ENCODE results near the gene APH1B. TPM values are rescaled to one million over a fixed set of nuclear protein-coding genes. Genes with fewer than 3 reads are reported as not detected.

APH1B gene
- total and polyA plus RNA-seq, 4 donors: 2.0 to 10.6 (median 4.6) TPM

DNA sequence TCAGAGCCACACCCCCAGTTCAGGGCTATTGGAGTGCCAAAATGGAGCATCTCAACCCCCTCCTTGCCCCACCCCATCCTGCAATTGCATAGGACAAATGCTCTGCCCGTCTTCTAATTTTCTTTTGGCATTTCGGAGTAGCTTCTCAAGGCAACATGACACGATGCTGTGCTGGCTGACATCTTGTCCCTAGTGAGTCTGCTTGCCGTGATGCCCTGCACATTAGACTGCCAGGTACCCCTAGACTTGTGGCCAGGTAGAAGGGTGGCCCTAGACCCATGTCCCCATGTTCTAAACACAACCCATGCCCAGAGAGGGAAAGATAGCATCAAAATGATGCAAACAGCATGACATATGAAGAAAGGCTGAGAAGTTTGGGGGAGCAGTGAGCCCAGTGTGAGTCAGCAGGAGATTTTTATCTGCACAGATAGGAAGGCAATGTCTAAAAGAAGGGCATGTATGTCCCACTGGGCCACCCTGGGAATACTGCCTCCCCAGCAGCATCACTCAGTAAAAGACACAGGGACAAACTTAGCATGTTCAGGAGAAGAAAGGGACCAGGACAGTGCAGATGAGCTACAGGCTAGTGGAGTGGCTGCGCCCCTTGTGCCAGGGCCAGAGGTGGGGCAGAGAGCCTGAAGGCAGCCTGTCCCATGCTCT lies 67.5 kb downstream of the APH1B start:
- Histone ChIP-seq H3K4me1 (ENCODE audit: control insufficient read depth in 4 of 4, insufficient read depth in 4 of 4, low read length in 3 of 4) (peaks cover 0 to 12% (median 7%) of the 10 kb centered on the region in 4 donors), H3K4me3 (ENCODE audit: low read depth in 1 of 3, low read length in 3 of 3) (no peak overlapping the region), H3K27ac (ENCODE audit: low read depth in 1 of 2, low read length in 2 of 2) (no peak overlapping the region), H3K27me3 (ENCODE audit: control insufficient read depth in 4 of 4, insufficient read depth in 4 of 4, low read length in 3 of 4) (no peaks in the 10 kb centered on the region), H3K9me3 (ENCODE audit: control insufficient read depth in 4 of 4, low read length in 3 of 4) (no peaks in the 10 kb centered on the region), H3K9ac (ENCODE audit: low read depth in 1 of 2, low read length in 2 of 2) (no peak overlapping the region), H3K36me3 (ENCODE audit: control insufficient read depth in 4 of 4, insufficient read depth in 3 of 4, low read depth in 1 of 4, low read length in 3 of 4) (no peaks in the 10 kb centered on the region)
- 95% methylated on average over 5 of the region's 5 CpGs for WGBS
- TF ChIP-seq TAF1 (conservative IDR thresholded peaks at IDR 0.05): no peak
- no peak for DNase-seq (ENCODE audit: low spot score)

GRCh38 chr15:63345391-63345752 lies 68.0 kb downstream of the APH1B start:
- Histone ChIP-seq H3K9me3 (ENCODE audit: control insufficient read depth in 4 of 4, low read length in 3 of 4) (no peaks in the 10 kb centered on the region), H3K27me3 (ENCODE audit: control insufficient read depth in 4 of 4, insufficient read depth in 4 of 4, low read length in 3 of 4) (no peaks in the 10 kb centered on the region), H3K9ac (ENCODE audit: low read depth in 1 of 2, low read length in 2 of 2) (no peak overlapping the region), H3K27ac (ENCODE audit: low read depth in 1 of 2, low read length in 2 of 2) (no peak overlapping the region), H3K36me3 (ENCODE audit: control insufficient read depth in 4 of 4, insufficient read depth in 3 of 4, low read depth in 1 of 4, low read length in 3 of 4) (no peaks in the 10 kb centered on the region), H3K4me1 (ENCODE audit: control insufficient read depth in 4 of 4, insufficient read depth in 4 of 4, low read length in 3 of 4) (peaks cover 0 to 7% (median 3%) of the 10 kb centered on the region in 4 donors), H3K4me3 (ENCODE audit: low read depth in 1 of 3, low read length in 3 of 3) (no peak overlapping the region)
- WGBS: 94% methylated on average over 14 of the region's 14 CpGs
- TF ChIP-seq TAF1 (conservative IDR thresholded peaks at IDR 0.05): no peak
- TF ChIP-seq EGR1 (IDR thresholded peaks at IDR 0.05; ENCODE audit: low read depth in 2 of 2): no peak
- no peak for TF ChIP-seq HNF4G (IDR thresholded peaks at IDR 0.05)
- no peak for TF ChIP-seq FOXA1 (IDR thresholded peaks at IDR 0.05)
- no peak for TF ChIP-seq HNF4A (conservative IDR thresholded peaks at IDR 0.05)
- TF ChIP-seq, protein P1, sequence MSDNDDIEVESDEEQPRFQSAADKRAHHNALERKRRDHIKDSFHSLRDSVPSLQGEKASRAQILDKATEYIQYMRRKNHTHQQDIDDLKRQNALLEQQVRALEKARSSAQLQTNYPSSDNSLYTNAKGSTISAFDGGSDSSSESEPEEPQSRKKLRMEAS (IDR thresholded peaks at IDR 0.05): no peak
- TF ChIP-seq JUND (IDR thresholded peaks at IDR 0.05): no peak
- DNase-seq (ENCODE audit: low spot score): no peak

DNA sequence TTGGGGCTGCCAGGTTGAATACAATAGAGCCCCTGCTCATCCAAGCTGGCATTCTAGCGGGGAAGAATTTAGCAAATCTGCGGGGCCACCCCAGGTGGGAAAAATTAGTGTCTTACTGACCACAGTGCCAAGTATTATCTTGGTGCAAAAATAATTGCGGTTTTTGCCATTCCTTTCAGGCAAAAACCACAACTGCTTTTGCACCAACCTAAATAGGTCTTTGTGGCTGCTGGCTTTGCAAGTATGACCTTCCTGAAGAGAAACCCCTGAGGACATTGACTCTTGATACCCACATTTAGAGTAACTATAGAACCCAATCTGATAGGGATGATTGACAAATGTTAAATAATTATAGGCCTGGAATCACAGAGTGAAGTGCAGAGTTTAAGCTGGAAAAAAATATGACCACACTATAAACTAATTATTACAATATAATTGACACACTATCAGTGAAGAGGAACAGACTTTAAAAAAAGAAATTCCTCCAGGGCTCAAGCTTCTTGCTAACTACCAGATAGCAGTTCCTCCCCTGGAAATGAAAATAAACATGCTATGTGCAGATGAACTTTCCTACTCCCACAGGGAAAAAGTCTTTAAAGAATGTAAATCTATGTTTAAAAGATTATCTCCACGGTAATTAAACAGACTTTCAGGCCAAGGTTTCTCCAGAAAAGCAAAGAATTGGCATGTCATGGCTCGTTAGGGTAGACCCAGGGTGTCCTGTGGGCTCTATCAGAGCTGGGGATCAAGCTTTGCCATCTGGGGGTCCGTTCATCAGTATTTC lies 69.9 kb downstream of the APH1B start:
- no peaks in the 10 kb centered on the region for H3K9me3 ChIP-seq (ENCODE audit: control insufficient read depth in 4 of 4, low read length in 3 of 4)
- H3K27me3 ChIP-seq (ENCODE audit: control insufficient read depth in 4 of 4, insufficient read depth in 4 of 4, low read length in 3 of 4): no peaks in the 10 kb centered on the region
- no peak overlapping the region for H3K4me3 ChIP-seq (ENCODE audit: low read depth in 1 of 3, low read length in 3 of 3)
- no peak for DNase-seq (ENCODE audit: low spot score)
- no peak overlapping the region for H3K27ac ChIP-seq (ENCODE audit: low read depth in 1 of 2, low read length in 2 of 2)
- H3K36me3 ChIP-seq (ENCODE audit: control insufficient read depth in 4 of 4, insufficient read depth in 3 of 4, low read depth in 1 of 4, low read length in 3 of 4): no peaks in the 10 kb centered on the region
- WGBS: 80% methylated on average over 6 of the region's 6 CpGs
- H3K9ac ChIP-seq (ENCODE audit: low read depth in 1 of 2, low read length in 2 of 2): no peak overlapping the region
- TF ChIP-seq FOXA1 (IDR thresholded peaks at IDR 0.05) (no peak), YY1 (IDR thresholded peaks at IDR 0.05) (no peak), RXRA (IDR thresholded peaks at IDR 0.05) (peak in 1 of 2 donors; percentile 14), GABPA (IDR thresholded peaks at IDR 0.05 in 1 of 2, conservative IDR thresholded peaks at IDR 0.05 in 1 of 2) (no peak)
- TF ChIP-seq, protein P2, sequence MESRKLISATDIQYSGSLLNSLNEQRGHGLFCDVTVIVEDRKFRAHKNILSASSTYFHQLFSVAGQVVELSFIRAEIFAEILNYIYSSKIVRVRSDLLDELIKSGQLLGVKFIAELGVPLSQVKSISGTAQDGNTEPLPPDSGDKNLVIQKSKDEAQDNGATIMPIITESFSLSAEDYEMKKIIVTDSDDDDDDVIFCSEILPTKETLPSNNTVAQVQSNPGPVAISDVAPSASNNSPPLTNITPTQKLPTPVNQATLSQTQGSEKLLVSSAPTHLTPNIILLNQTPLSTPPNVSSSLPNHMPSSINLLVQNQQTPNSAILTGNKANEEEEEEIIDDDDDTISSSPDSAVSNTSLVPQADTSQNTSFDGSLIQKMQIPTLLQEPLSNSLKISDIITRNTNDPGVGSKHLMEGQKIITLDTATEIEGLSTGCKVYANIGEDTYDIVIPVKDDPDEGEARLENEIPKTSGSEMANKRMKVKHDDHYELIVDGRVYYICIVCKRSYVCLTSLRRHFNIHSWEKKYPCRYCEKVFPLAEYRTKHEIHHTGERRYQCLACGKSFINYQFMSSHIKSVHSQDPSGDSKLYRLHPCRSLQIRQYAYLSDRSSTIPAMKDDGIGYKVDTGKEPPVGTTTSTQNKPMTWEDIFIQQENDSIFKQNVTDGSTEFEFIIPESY (IDR thresholded peaks at IDR 0.05): no peak
- H3K4me1 ChIP-seq (ENCODE audit: control insufficient read depth in 4 of 4, insufficient read depth in 4 of 4, low read length in 3 of 4): no peaks in the 10 kb centered on the region
